Memory B cell (primary cell): ENCODE data around the gene PDE9A.
"Not testable (repeated sequence)": the region's sequence is repeated elsewhere in the genome, so short reads cannot be mapped to it uniquely, and the experiment has no call there.

Experiments used
- ATAC-seq: fragments of 150-1000 bp; cut with Tn5 transposase; 2 replicates; pipeline ENCODE4 v1.10.0; 2021; ENCODE audit warnings: low read depth, mild to moderate bottlenecking, moderate library complexity
- DNase-seq, 2 donors: peaks; one replicate each; pipeline ENCODE4 v3.0.0; 2022; ENCODE audit warnings: low spot score in 2 of 2
- H3K27ac Mint-ChIP-seq: one replicate; pipeline ENCODE4 v1.8.0; 2022; ENCODE audit warnings: mild to moderate bottlenecking, moderate library complexity, mixed read lengths
- H3K27me3 Mint-ChIP-seq: one replicate; pipeline ENCODE4 v1.8.0; 2022; ENCODE audit warnings: mixed read lengths
- H3K36me3 Mint-ChIP-seq: one replicate; pipeline ENCODE4 v1.8.0; 2022; ENCODE audit warnings: mild to moderate bottlenecking, mixed read lengths
- H3K4me1 Mint-ChIP-seq: one replicate; pipeline ENCODE4 v1.8.0; 2022; ENCODE audit warnings: mixed read lengths
- H3K4me3 Mint-ChIP-seq: one replicate; pipeline ENCODE4 v1.8.0; 2022; ENCODE audit warnings: mild to moderate bottlenecking, moderate library complexity, mixed read lengths
- H3K9me3 Mint-ChIP-seq: one replicate; pipeline ENCODE4 v1.8.0; 2022; ENCODE audit warnings: mixed read lengths

PDE9A gene

DNA sequence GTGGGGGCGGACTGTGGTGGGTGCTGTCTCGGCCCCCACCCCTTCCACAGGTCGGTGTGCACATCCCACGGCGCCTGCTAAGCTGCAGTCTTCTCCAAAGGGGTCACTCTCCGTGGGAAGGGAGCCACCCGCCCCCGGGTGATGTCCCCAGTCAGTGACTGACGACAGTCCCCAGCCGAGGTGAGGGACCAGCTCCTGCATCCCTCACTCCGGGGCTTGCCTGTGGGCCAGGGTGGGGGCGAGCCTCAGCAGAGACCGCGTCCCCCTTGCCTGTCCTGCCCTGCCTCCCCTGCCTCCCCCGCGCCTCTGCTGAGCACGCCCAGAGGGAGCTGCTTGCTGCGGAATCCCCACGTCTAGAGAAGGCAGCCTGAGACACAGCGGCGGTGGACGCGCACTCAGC lies 35.9 kb upstream of the PDE9A start:
- Mint-ChIP-seq H3K4me3 (no peak overlapping the region), H3K27ac (no peak overlapping the region), H3K36me3 (no peaks in the 10 kb centered on the region), H3K27me3 (peaks cover 19% of the 10 kb centered on the region), H3K9me3 (no peaks in the 10 kb centered on the region), H3K4me1 (no peaks in the 10 kb centered on the region)
- ATAC-seq (no peak), DNase-seq (no peak)

DNA sequence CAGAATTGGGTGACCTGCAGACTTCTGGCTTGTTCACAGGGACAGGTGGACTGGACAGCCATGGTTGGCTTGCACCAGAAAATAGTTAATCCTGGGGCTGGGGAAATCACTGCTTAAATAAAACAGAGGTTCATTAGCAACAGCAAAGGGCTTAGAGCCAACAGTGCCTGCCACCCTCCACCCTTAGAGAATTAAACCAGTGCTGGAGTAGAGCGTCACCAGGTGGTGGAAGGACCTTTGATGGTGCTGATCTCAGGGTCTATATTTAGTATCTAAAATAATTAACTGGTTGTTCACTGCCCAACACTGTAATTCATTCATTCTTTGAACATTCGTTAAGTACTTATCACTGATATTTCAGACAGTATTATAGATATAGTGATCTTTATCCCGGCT lies 34.7 kb upstream of the PDE9A start:
- peaks cover 22% of the 10 kb centered on the region for H3K27me3 Mint-ChIP-seq
- no peaks in the 10 kb centered on the region for H3K9me3 Mint-ChIP-seq
- DNase-seq (no peak), ATAC-seq (no peak)
- no peaks in the 10 kb centered on the region for H3K4me1 Mint-ChIP-seq
- H3K4me3 Mint-ChIP-seq = no peak overlapping the region
- no peaks in the 10 kb centered on the region for H3K36me3 Mint-ChIP-seq
- H3K27ac Mint-ChIP-seq = no peak overlapping the region

DNA sequence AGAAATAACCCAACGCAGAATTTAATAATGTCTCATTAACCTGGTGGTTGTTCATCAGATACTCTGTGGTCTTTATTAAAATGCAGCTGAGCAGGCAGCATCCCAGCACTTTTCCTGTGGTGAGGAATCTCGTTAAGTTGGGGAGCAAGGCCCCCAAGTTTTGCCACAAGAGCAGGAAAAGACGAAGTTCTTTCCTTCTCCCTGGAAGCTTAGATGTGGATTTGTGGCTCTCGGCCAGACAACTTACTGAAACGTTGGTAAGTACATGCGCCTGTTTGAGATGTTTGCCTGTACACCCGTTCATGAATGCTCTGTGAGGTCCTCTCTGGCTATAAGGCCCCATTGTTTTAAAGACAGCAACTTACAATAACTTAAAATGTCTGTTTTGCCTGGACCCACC lies 34.3 kb upstream of the PDE9A start:
- H3K27ac Mint-ChIP-seq = no peak overlapping the region
- no peak for DNase-seq
- no peaks in the 10 kb centered on the region for H3K36me3 Mint-ChIP-seq
- H3K27me3 Mint-ChIP-seq = peaks cover 24% of the 10 kb centered on the region
- H3K9me3 Mint-ChIP-seq = no peaks in the 10 kb centered on the region
- H3K4me3 Mint-ChIP-seq = no peak overlapping the region
- no peak for ATAC-seq
- H3K4me1 Mint-ChIP-seq = no peaks in the 10 kb centered on the region

DNA sequence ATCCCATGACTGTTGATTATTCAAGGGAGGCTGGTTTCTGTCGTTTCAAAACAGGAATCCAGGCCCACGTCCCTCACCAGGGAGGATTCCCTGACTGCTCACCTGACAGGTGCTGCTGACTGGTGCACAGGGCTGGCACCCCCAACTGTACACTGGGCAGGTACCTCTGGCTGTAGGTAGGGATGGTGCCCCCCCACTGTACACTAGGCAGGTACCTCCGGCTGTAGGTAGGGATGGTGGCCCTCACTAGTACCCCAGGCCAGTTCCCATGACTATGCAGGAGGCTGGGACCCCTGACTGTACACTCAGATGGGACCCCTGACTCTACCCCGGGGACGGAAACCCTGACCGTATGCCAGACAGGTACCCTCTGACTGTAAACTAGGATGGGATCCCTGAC lies 33.6 kb upstream of the PDE9A start:
- H3K4me1 Mint-ChIP-seq = no peaks in the 10 kb centered on the region
- H3K36me3 Mint-ChIP-seq = no peaks in the 10 kb centered on the region
- DNase-seq (no peak), ATAC-seq (no peak)
- H3K27ac Mint-ChIP-seq = no peak overlapping the region
- peaks cover 27% of the 10 kb centered on the region for H3K27me3 Mint-ChIP-seq
- H3K9me3 Mint-ChIP-seq = no peaks in the 10 kb centered on the region
- H3K4me3 Mint-ChIP-seq = no peak overlapping the region

DNA sequence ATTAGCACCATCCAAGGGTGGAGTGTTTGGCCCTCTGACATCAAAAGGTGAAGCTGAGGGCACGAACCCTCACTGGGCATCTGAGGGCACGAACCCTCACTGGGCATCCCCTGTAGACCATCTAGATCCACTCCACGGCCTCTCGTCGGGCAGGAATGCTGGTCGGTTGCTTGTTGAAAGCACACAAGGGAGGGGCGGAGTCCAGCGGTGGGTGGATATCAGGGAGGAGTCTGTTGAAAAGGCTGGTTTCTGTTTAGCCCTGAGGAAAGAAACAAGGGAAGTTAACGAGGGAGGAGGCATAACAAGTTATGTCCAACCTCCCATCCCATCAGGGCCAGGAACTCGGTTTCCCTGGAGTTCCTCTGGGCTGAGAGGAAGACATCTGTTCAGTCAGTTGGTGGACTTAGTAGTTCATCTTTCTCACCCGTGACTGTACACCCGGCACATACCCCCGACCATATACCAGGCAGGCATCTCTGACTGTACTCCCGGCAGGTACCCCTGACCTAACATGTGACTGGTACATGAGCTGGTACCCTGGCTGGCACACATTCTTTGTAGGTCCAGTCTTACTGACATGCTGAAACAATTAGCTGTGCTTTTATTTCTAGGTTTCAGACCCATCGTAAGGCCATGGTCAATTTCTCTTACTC lies 32.1 kb upstream of the PDE9A start:
- Mint-ChIP-seq H3K4me1 (no peaks in the 10 kb centered on the region), H3K27ac (no peak overlapping the region), H3K9me3 (no peaks in the 10 kb centered on the region), H3K4me3 (no peak overlapping the region), H3K36me3 (no peaks in the 10 kb centered on the region), H3K27me3 (peaks cover 27% of the 10 kb centered on the region)
- ATAC-seq = no peak
- no peak for DNase-seq

DNA sequence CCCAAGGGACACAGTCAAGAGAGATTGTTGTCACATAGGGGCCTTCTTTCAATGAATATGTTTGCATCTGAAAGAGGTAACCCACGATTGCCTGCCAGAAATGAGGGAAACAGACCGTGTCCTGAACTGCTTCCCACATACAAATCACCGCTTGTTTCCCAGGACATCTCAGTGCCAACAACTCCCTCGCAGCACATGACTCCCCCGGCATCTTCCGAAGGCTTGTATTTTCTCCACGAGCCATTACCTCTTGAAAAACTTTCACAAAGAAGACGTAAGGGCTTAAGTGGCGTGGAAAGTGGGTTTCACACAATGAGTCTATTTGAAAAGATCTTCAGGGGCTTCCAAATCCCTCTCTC lies 31.6 kb upstream of the PDE9A start:
- no peak overlapping the region for H3K27ac Mint-ChIP-seq
- DNase-seq = no peak
- H3K36me3 Mint-ChIP-seq = no peaks in the 10 kb centered on the region
- peaks cover 28% of the 10 kb centered on the region for H3K27me3 Mint-ChIP-seq
- no peak overlapping the region for H3K4me3 Mint-ChIP-seq
- H3K4me1 Mint-ChIP-seq = no peaks in the 10 kb centered on the region
- no peak for ATAC-seq
- H3K9me3 Mint-ChIP-seq = no peaks in the 10 kb centered on the region

DNA sequence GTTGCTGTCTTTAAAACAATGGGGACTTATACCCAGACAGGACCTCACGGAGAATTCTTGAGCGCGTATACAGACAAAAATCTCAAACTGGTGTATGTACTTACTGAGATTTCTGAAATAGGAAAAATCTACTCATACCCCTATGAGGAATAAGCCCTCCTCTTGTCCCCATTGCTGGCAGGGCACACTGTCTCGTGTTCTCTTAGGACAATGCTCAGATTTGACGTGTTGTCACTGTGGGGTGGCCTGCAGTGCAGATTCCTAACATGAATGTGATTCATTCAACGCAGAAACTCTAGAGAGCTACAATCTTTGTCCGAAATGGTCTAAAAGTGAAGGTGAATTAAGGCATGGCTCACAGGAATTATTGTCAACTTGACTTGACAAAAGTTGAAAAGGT lies 31.1 kb upstream of the PDE9A start:
- H3K9me3 Mint-ChIP-seq = no peaks in the 10 kb centered on the region
- H3K27me3 Mint-ChIP-seq = peaks cover 29% of the 10 kb centered on the region
- H3K27ac Mint-ChIP-seq = no peak overlapping the region
- no peaks in the 10 kb centered on the region for H3K36me3 Mint-ChIP-seq
- DNase-seq (no peak), ATAC-seq (no peak)
- H3K4me1 Mint-ChIP-seq = no peaks in the 10 kb centered on the region
- no peak overlapping the region for H3K4me3 Mint-ChIP-seq

DNA sequence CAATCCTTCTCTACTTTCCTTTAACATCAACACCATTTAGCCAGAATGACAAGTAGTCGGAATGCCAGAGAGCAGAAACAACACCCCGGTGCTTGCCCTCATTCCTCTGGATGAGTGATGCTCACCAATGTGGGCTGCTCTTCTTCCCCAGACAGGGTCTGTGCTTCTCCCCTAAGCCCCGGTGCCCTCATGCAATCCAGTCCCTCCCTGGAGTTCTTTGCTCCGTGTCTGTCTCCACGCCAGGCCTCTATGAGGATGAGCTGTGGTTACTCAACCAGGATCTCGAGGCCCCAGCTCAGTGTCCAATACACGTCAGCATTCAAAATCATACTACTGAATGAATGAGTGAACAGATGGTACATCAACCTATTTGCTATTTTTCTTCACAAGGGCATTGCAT lies 29.7 kb upstream of the PDE9A start:
- no peaks in the 10 kb centered on the region for H3K9me3 Mint-ChIP-seq
- no peak overlapping the region for H3K4me3 Mint-ChIP-seq
- no peak for ATAC-seq
- no peaks in the 10 kb centered on the region for H3K36me3 Mint-ChIP-seq
- no peaks in the 10 kb centered on the region for H3K4me1 Mint-ChIP-seq
- DNase-seq = no peak
- H3K27ac Mint-ChIP-seq = no peak overlapping the region
- peaks cover 26% of the 10 kb centered on the region for H3K27me3 Mint-ChIP-seq

DNA sequence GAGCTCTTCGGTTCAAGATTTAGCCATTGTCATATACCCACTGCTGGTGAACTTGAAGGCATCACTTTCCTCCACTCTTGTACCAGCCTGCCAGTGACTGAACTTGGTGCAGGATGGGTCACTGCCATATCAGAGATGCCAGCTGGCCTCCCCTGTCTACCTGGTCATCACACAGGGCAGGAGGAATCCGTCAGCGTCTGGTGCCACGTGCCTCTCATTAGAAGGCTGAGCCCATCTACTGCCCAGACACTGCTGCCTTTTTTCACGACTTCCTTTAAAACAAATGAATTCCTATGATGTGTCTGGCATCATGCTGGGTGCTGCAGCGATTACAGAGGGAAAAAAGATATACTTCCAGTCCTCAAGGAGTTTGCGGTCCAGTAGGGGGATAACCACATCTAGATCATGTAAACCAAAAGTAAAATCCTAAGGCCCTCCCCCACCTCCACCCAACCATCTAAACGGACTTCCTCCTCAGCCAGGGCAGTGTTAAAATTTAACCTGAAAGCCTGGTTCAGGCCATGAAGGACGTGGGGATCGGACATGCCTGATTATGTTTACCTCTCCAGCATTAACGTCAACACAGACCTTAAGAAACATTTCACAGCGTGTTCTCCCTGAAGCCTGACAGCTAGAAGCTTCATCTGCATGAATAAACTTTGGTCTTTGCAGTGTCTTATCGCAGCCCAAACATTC lies 29.2 kb upstream of the PDE9A start:
- Mint-ChIP-seq H3K27me3 (peaks cover 26% of the 10 kb centered on the region), H3K36me3 (no peaks in the 10 kb centered on the region), H3K4me1 (no peaks in the 10 kb centered on the region), H3K27ac (no peak overlapping the region), H3K9me3 (no peaks in the 10 kb centered on the region), H3K4me3 (no peak overlapping the region)
- ATAC-seq (no peak), DNase-seq (no peak)

DNA sequence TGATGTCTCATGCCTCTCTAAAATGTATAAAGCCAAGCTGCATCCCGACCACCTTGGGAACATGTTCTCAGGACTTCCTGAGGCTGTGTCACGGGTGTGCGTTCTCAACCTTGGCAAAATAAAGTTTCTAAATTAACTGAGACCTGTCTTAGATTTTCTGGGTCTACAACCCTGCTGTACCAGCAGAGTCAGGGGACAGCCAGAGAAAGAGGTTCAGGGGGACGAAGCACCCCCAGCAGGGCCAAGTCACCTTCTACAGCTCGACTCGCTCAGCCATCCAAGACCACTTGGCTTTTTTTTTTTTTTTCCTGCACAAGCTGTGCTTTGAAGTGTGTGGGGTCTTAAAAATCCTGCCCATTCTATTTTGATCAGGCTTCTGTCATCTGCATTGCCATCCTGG lies 28.5 kb upstream of the PDE9A start:
- Mint-ChIP-seq H3K27me3 (peaks cover 23% of the 10 kb centered on the region), H3K4me3 (no peak overlapping the region), H3K4me1 (no peaks in the 10 kb centered on the region), H3K36me3 (no peaks in the 10 kb centered on the region), H3K27ac (no peak overlapping the region), H3K9me3 (no peaks in the 10 kb centered on the region)
- no peak for ATAC-seq
- DNase-seq = no peak

DNA sequence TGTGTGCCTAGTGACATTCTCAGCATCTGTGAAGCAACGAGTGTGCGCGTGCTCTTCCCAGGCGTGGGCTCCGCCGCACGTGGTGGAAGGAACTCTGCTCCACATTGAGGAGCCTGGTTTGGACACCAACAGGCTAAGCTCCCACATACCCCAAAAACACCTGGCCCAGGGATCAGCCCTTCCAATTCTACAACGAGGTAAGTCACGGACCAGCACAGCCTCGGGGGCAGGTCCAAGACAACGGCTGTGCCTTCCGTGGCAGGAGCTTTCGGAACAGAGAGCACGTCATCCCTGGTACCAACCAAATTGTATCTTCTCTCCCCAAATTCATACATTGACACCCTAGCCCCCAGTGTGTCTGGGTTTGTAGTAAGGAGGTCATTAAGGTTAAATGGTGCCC lies 27.2 kb upstream of the PDE9A start:
- no peaks in the 10 kb centered on the region for H3K36me3 Mint-ChIP-seq
- ATAC-seq (no peak), DNase-seq (no peak)
- no peaks in the 10 kb centered on the region for H3K9me3 Mint-ChIP-seq
- H3K27me3 Mint-ChIP-seq = peaks cover 19% of the 10 kb centered on the region
- H3K27ac Mint-ChIP-seq = no peak overlapping the region
- no peak overlapping the region for H3K4me3 Mint-ChIP-seq
- H3K4me1 Mint-ChIP-seq = no peaks in the 10 kb centered on the region

DNA sequence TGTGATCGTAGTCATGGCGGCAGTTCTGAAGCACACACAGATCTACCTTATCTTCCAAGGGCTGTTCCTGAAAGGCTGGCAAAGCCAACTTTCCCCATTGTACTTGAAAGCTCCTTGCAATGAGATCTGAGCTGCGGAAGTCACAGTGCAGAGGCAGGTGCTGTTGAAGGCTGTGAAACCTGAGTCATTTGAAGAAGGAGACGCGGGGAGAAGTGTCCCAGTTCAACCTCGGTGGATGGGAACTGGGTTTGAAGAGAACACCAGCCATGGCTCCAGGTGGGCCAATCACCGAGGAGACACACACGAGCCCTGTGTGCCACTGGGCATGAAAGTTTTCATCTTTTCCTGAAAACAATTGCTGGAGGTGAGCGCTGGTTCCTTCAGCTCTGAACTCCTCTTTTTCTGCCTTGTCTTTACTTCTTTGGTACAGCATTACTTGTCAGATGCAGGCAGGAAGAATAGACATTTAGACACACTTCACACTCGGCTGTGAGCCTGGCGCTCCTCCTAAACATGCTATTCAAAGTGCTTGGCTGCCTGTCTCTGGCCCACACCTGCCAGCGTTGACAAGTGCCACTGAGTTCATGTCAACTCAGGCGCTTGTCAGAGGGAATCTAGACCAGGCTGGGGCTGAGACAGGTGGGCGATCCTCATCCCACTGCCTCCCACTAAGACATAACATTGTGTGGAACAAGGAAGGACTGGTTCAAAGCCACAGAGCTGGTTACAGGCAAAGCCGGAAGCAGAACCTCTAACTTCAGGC lies 25.7 kb upstream of the PDE9A start:
- Mint-ChIP-seq H3K4me1 (no peaks in the 10 kb centered on the region), H3K27me3 (peaks cover 12% of the 10 kb centered on the region), H3K9me3 (no peaks in the 10 kb centered on the region), H3K4me3 (no peak overlapping the region), H3K36me3 (no peaks in the 10 kb centered on the region), H3K27ac (no peak overlapping the region)
- ATAC-seq (no peak), DNase-seq (no peak)

DNA sequence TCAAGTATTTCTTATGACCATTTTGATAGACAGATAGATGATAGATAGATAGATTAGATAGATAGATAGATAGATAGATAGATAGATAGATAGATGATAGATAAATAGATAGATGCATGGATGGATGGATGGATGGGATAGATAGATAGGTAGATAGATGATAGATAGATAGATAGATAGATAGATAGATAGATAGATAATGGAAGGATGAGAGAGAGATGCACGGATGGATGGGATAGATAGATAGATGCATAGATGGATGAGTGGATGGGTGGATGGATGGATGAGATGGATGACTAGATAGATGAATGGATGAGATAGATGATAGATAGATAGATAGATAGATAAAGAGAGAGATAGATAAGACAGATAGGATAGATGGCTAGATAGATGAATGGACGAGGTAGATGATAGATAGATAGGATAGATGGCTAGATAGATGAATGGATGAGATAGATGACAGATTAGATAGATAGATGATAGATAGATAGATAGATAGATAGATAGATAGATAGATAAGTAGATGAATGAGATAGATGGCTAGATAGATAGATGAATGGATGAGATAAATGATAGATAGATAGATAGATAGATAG lies 24.9 kb upstream of the PDE9A start:
- peaks cover 13% of the 10 kb centered on the region for H3K27me3 Mint-ChIP-seq
- not testable (repeated sequence) for H3K4me1 Mint-ChIP-seq, H3K36me3 Mint-ChIP-seq, H3K9me3 Mint-ChIP-seq, DNase-seq, ATAC-seq, H3K27ac Mint-ChIP-seq, H3K4me3 Mint-ChIP-seq

DNA sequence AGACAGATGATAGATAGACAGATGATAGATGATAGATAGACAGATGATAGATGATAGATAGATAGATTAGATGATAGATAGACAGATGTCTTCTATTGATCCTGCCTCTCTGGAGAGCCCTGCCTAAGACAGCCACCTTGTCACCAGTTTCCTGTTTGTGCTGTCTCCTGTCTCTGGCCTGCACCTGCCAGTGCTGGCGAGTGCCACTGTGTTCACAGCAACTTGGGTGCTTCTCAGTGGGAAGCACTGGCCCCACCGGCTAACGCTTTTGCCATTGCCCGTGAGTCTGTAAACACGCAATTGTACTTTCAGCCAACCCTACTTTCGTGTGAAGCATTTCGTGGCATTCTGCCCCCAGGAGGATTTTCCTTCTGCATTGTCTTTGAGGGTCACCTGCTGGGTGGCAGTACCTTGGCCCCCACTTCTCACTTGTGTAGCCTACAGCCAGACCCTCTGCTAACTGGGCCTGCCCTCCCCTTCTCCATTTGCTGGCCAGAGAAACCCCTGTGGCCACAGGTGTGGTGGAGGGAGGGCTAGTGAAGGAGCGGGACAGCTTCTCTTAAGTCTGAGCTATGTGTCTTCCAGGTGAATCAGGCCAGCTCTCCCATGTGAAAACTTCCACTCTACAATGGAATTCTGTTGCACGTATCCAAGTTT lies 23.4 kb upstream of the PDE9A start:
- H3K27ac Mint-ChIP-seq = no peak overlapping the region
- ATAC-seq (no peak), DNase-seq (no peak)
- H3K4me1 Mint-ChIP-seq = no peaks in the 10 kb centered on the region
- no peak overlapping the region for H3K4me3 Mint-ChIP-seq
- no peaks in the 10 kb centered on the region for H3K36me3 Mint-ChIP-seq
- H3K9me3 Mint-ChIP-seq = no peaks in the 10 kb centered on the region
- peaks cover 6% of the 10 kb centered on the region for H3K27me3 Mint-ChIP-seq
